ENCODE data around the gene PSMG1. TPM values are rescaled to one million over a fixed set of nuclear protein-coding genes. Genes with fewer than 3 reads are reported as not detected.
A peak's percentile ranks its signal among the peaks of the same experiment; 100 is the strongest.

PSMG1 gene
- total and polyA plus RNA-seq, 9 of the 15 experiments (the other 6 are each of a cell fraction or from before 2014, with no cell fraction given): 54.5 to 427 (median 328) TPM

- Histone ChIP-seq H3K9me3 (replicated peaks; ENCODE audit: control insufficient read depth, insufficient read depth, low read depth, low read length) (no peaks in the 10 kb centered on the region), H3K36me3 (ENCODE audit: control insufficient read depth, insufficient read depth, low read length) (no peaks in the 10 kb centered on the region), H3K9me1 (ENCODE audit: control insufficient read depth, insufficient read depth, low read length) (no peaks in the 10 kb centered on the region), H4K20me1 (replicated peaks; ENCODE audit: control insufficient read depth, insufficient read depth, low read length) (no peaks in the 10 kb centered on the region), H3K4me1 (replicated peaks in 1 of 2; ENCODE audit: control insufficient read depth in 2 of 2, insufficient read depth in 2 of 2, low read length in 2 of 2) (no peaks in the 10 kb centered on the region; a peak in 1 of 5 replicates), H3K79me2 (ENCODE audit: control insufficient read depth, insufficient read depth, low read length) (no peaks in the 10 kb centered on the region), H3K9ac (ENCODE audit: insufficient read depth in 1 of 2, low read depth in 2 of 2, low read length in 2 of 2) (no peak overlapping the region), H2AFZ (ENCODE audit: low read depth, low read length) (no peak overlapping the region), H3K27me3 (ENCODE audit: control insufficient read depth in 2 of 2, insufficient read depth in 2 of 2, low read length in 2 of 2) (peaks cover 5 to 8% of the 10 kb centered on the region in 2 experiments; a peak in 3 of 5 replicates), H3K4me3 (no peak overlapping the region), H3K4me2 (ENCODE audit: insufficient read depth, low read length) (no peak overlapping the region), H3K27ac (ENCODE audit: extremely low read depth, low read depth, low read length) (no peak overlapping the region)
- DNase-seq (ENCODE audit: extremely low read depth in 1 of 4, low spot score in 3 of 4) (no peak), FAIRE-seq (no peak), ATAC-seq (no peak)
- POLR2A ChIA-PET: interaction anchor here (1.3 to 2.3 kb wide), 2 partner anchors 9 to 10 kb away, joined by 3 to 8 read pairs; no protein-coding TSS in a partner anchor
- in situ Hi-C loops (cut with MboI) (no loop called here), intact Hi-C loops (cut with micrococcal nuclease) (no loop called here)
- no TSS peak for BruUV-seq (replicated peaks)
- CTCF ChIA-PET (ENCODE audit: low intra/inter-chr PET ratio): no interaction called here
- TF ChIP-seq CEBPG (CRISPR knock-in tag; IDR thresholded peaks at IDR 0.05) (no peak), CEBPG (tag; conservative IDR thresholded peaks at IDR 0.05 in 1 of 2, IDR thresholded peaks at IDR 0.05 in 1 of 2) (peak in 1 of 2 experiments; percentile 90; a peak in 2 of 4 replicates), SAFB (IDR thresholded peaks at IDR 0.05; ENCODE audit: borderline replicate concordance, low read depth, low read length) (no peak), TGIF2 (CRISPR knock-in tag; IDR thresholded peaks at IDR 0.05) (no peak)
Observed at GRCh38 chr21:39150877-39151276, 32.4 kb downstream of the PSMG1 start.

DNA sequence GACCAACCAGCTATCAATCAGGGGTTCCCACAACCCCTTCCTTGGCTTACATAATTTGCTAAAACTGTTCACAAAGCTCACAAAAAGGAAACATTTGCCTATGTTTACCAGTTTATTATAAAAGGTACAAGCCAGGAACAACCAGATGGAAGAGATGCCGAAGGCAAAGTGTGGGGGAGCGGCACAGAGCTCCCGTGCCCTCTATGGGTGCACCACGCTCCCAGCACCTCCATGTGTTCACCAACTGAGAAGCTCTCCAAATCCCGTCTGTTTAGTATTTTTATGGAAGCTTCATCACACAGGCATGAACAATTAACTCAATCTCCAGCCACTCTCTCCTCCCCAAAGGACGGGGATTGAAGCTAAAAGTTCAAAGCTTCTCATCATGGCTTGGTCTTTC lies 32.9 kb downstream of the PSMG1 start:
- in situ Hi-C loops (cut with MboI): no loop called here
- DNase-seq (ENCODE audit: extremely low read depth in 1 of 4, low spot score in 3 of 4): no peak
- WGBS (ENCODE audit: insufficient coverage, low coverage, missing lambda C conversion rate): 24% methylated on average over 6 of the region's 6 CpGs
- TF ChIP-seq FOXK1 (CRISPR knock-in tag; IDR thresholded peaks at IDR 0.05; ENCODE audit: borderline replicate concordance) (no peak), KDM2B (CRISPR knock-in tag; IDR thresholded peaks at IDR 0.05) (no peak), ZNF766 (CRISPR knock-in tag; conservative IDR thresholded peaks at IDR 0.05) (no peak), HMGXB4 (CRISPR knock-in tag; IDR thresholded peaks at IDR 0.05) (no peak), ZBTB26 (CRISPR knock-in tag; IDR thresholded peaks at IDR 0.05) (no peak), SMAD1 (IDR thresholded peaks at IDR 0.05; ENCODE audit: low read depth, low read length, partially characterized antibody) (no peak), CBX3 (IDR thresholded peaks at IDR 0.05; ENCODE audit: borderline replicate concordance in 1 of 2, low read length in 2 of 2) (no peak)
- TF ChIP-seq, protein P1, sequence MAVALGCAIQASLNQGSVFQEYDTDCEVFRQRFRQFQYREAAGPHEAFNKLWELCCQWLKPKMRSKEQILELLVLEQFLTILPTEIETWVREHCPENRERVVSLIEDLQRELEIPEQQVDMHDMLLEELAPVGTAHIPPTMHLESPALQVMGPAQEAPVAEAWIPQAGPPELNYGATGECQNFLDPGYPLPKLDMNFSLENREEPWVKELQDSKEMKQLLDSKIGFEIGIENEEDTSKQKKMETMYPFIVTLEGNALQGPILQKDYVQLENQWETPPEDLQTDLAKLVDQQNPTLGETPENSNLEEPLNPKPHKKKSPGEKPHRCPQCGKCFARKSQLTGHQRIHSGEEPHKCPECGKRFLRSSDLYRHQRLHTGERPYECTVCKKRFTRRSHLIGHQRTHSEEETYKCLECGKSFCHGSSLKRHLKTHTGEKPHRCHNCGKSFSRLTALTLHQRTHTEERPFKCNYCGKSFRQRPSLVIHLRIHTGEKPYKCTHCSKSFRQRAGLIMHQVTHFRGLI (CRISPR knock-in tag; IDR thresholded peaks at IDR 0.05): no peak

More for the DNA sequence above, 32.9 kb downstream of the PSMG1 start:
- POLR2A ChIA-PET: interaction anchor here (0.6 to 2.3 kb wide), 4 partner anchors 9 to 238 kb away, joined by 3 to 8 read pairs (median 4); no protein-coding TSS in a partner anchor
- H3K9me3 ChIP-seq (replicated peaks; ENCODE audit: control insufficient read depth, insufficient read depth, low read depth, low read length): no peaks in the 10 kb centered on the region
- no peak for FAIRE-seq
- intact Hi-C loops (cut with micrococcal nuclease): no loop called here
- no peaks in the 10 kb centered on the region for H3K79me2 ChIP-seq (ENCODE audit: control insufficient read depth, insufficient read depth, low read length)
- no TSS peak for BruUV-seq (replicated peaks)
- H3K4me3 ChIP-seq: no peak overlapping the region
- H3K9me1 ChIP-seq (ENCODE audit: control insufficient read depth, insufficient read depth, low read length): no peaks in the 10 kb centered on the region
- H3K27me3 ChIP-seq (ENCODE audit: control insufficient read depth in 2 of 2, insufficient read depth in 2 of 2, low read length in 2 of 2): peaks cover 5 to 8% of the 10 kb centered on the region in 2 experiments; a peak in 3 of 5 replicates
- no peak overlapping the region for H3K27ac ChIP-seq (ENCODE audit: extremely low read depth, low read depth, low read length)
- no peak overlapping the region for H3K4me2 ChIP-seq (ENCODE audit: insufficient read depth, low read length)
- H2AFZ ChIP-seq (ENCODE audit: low read depth, low read length): no peak overlapping the region
- CTCF ChIA-PET (ENCODE audit: low intra/inter-chr PET ratio): no interaction called here
- no peaks in the 10 kb centered on the region for H4K20me1 ChIP-seq (replicated peaks; ENCODE audit: control insufficient read depth, insufficient read depth, low read length)
- H3K9ac ChIP-seq (ENCODE audit: insufficient read depth in 1 of 2, low read depth in 2 of 2, low read length in 2 of 2): no peak overlapping the region
- H3K36me3 ChIP-seq (ENCODE audit: control insufficient read depth, insufficient read depth, low read length): no peaks in the 10 kb centered on the region
- no peak for ATAC-seq
- H3K4me1 ChIP-seq (replicated peaks in 1 of 2; ENCODE audit: control insufficient read depth in 2 of 2, insufficient read depth in 2 of 2, low read length in 2 of 2): no peaks in the 10 kb centered on the region; a peak in 1 of 5 replicates
